WTC11 (cell line): ENCODE data around the gene KCNE3.

Experiments used
- NFE2L1 ChIP-seq: sonication (generic); formaldehyde crosslinking; IDR thresholded peaks from 2 replicates; pipeline ENCODE4 v1.8.1; 2023; ENCODE audit warnings: missing genetic modification reagents
- SMAD3 ChIP-seq: sonication (generic); formaldehyde crosslinking; IDR thresholded peaks from 2 replicates; pipeline ENCODE4 v1.8.0; 2022; ENCODE audit warnings: missing genetic modification reagents, mild to moderate bottlenecking, borderline replicate concordance
- SMAD4 ChIP-seq: sonication (generic); formaldehyde crosslinking; IDR thresholded peaks from 2 replicates; pipeline ENCODE4 v1.8.0; 2022; ENCODE audit warnings: mild to moderate bottlenecking, missing genetic modification reagents
- TF ChIP-seq, protein P1 (sequence below): fragments of 200-600 bp; IDR thresholded peaks from 2 replicates; pipeline ENCODE4 v1.8.0; 2022; ENCODE audit warnings: antibody characterized with exemption

- TF ChIP-seq NFE2L1 (CRISPR knock-in tag) (no peak), SMAD3 (CRISPR knock-in tag) (no peak), SMAD4 (CRISPR knock-in tag) (no peak)
- TF ChIP-seq, protein P1, sequence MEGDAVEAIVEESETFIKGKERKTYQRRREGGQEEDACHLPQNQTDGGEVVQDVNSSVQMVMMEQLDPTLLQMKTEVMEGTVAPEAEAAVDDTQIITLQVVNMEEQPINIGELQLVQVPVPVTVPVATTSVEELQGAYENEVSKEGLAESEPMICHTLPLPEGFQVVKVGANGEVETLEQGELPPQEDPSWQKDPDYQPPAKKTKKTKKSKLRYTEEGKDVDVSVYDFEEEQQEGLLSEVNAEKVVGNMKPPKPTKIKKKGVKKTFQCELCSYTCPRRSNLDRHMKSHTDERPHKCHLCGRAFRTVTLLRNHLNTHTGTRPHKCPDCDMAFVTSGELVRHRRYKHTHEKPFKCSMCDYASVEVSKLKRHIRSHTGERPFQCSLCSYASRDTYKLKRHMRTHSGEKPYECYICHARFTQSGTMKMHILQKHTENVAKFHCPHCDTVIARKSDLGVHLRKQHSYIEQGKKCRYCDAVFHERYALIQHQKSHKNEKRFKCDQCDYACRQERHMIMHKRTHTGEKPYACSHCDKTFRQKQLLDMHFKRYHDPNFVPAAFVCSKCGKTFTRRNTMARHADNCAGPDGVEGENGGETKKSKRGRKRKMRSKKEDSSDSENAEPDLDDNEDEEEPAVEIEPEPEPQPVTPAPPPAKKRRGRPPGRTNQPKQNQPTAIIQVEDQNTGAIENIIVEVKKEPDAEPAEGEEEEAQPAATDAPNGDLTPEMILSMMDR, result no peak
These were observed 20.5 kb upstream of the KCNE3 start for GRCh38 chr11:74487875-74488274.
